NCI-H510A treated with DMSO at 0.1 percent for 48 hours (cell line): ENCODE measurements around the gene SBNO1.
"Not testable (repeated sequence)": the region's sequence is repeated elsewhere in the genome, so short reads cannot be mapped to it uniquely, and the experiment has no call there.

Experiments used
- DNase-seq: peaks from one replicate; lab custom pipeline; 2025; lab: John Stamatoyannopoulos, UW

SBNO1 gene

GRCh38 chr12:123248996-123249741, 115.5 kb downstream of the SBNO1 start:
- not testable (repeated sequence) for DNase-seq

GRCh38 chr12:123248129-123248528, 116.5 kb downstream of the SBNO1 start:
- DNase-seq: not testable (repeated sequence)

- no peak for DNase-seq
These were observed 119.0 kb downstream of the SBNO1 start for GRCh38 chr12:123245678-123246077.

- no peak for DNase-seq
These were observed 120.9 kb downstream of the SBNO1 start for GRCh38 chr12:123243671-123244262.

GRCh38 chr12:123242116-123242904, 122.3 kb downstream of the SBNO1 start:
- DNase-seq: no peak
